DOHH2 (cell line): ENCODE results near the gene FUOM.

Experiments
- CTCF ChIP-seq: fragments of 200-600 bp; sonication (generic); IDR thresholded peaks from one replicate; pipeline ENCODE4 v1.5.1; 2014; ENCODE audit warnings: antibody characterized with exemption, mild to moderate bottlenecking, low read depth, low read length; ENCODE audit not compliant: poor library complexity, severe bottlenecking
- EZH2phosphoT487 ChIP-seq: fragments of 200-600 bp; sonication (generic); IDR thresholded peaks from 2 replicates; pipeline ENCODE4 v1.6.1; 2017; ENCODE audit warnings: borderline replicate concordance, mild to moderate bottlenecking, antibody characterized with exemption, low read length, moderate library complexity, mixed read lengths

DNA sequence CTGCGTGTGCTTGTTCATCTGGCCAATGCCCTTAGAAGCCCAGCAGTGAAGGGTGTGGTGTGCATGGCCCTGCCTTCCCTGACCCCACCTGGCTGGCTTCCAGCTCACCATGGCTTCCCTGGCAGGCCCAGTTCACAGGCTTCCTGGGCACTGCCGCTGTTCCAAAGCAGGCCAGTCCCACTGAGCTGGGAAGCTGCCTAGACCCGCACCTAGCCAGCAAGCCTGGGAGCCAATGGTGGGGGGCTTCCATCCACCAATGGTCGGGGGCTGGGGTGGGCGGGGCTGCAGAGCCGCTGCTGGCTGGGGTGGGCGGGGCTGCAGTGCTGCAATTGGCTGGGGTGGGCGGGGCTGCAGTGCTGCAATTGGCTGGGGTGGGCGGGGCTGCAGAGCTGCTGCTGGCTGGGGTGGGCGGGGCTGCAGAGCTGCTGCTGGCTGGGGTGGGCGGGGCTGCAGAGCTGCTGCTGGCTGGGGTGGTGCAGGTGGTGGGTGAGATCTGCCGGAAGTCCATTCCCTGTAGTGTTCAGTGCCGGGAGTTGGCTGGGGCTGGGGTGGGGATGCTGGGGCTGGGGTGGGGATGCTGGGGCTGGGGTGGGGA lies 33.5 kb downstream of the FUOM start:
- no peak for TF ChIP-seq CTCF
- no peak for TF ChIP-seq EZH2phosphoT487
